Measurements from ENCODE around the gene NUDT16L1. TPM values are rescaled to one million over a fixed set of nuclear protein-coding genes. Genes with fewer than 3 reads are reported as not detected.

NUDT16L1 gene
- polyA plus RNA-seq, 3 donors = 40.0 to 62.7 (median 41.1) TPM

DNA sequence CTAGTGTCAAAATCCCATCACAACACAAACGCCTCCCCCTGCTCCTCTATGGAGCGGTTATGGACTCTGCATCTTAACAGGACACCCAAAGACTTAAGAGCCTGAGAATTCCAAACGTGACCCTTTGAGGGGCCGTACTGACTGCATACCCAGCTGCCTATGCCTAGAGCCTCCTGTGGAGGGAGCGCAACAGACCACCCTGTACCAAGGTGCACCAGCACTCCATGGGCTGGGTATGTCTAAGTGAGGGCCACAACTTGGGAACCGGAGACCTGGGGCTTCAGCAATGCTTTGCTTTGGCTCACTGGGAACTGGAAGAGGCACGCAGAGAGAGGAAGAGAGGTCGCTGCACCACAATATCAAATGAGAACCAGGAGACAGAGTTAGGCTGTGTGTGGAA is 35.3 kb downstream of the NUDT16L1 start:
- Histone ChIP-seq H3K9ac (ENCODE audit: insufficient read depth, low read length, poor library complexity, severe bottlenecking) (no peak overlapping the region), H2AFZ (ENCODE audit: insufficient read depth, low read depth, low read length, poor library complexity, severe bottlenecking) (no peak overlapping the region), H3K4me2 (replicated peaks; ENCODE audit: extremely low read depth, low read length, poor library complexity, severe bottlenecking) (no peak overlapping the region), H3K4me3 (replicated peaks in 1 of 3; ENCODE audit: low read depth in 2 of 3, low read length in 3 of 3) (no peak overlapping the region), H4K20me1 (ENCODE audit: insufficient read depth, low read length) (no peaks in the 10 kb centered on the region), H3K9me3 (replicated peaks in 1 of 2; ENCODE audit: control insufficient read depth in 1 of 2, insufficient read depth in 1 of 2, low read length in 2 of 2) (no peaks in the 10 kb centered on the region), H3K79me2 (ENCODE audit: insufficient read depth, low read length) (peaks cover 7% of the 10 kb centered on the region), H3K27me3 (ENCODE audit: control insufficient read depth in 2 of 2, insufficient read depth in 2 of 2, low read length in 2 of 2) (no peaks in the 10 kb centered on the region), H3K4me1 (ENCODE audit: control insufficient read depth in 1 of 2, insufficient read depth in 2 of 2, low read length in 2 of 2) (peaks cover 6% of the 10 kb centered on the region in 2 donors), H3K36me3 (replicated peaks in 1 of 2; ENCODE audit: control insufficient read depth in 1 of 2, insufficient read depth in 2 of 2, low read length in 2 of 2) (peaks cover 32 to 65% of the 10 kb centered on the region in 2 donors), H3K27ac (ENCODE audit: low read depth in 1 of 2, low read length in 2 of 2) (no peak overlapping the region)
- TF ChIP-seq, protein P1, sequence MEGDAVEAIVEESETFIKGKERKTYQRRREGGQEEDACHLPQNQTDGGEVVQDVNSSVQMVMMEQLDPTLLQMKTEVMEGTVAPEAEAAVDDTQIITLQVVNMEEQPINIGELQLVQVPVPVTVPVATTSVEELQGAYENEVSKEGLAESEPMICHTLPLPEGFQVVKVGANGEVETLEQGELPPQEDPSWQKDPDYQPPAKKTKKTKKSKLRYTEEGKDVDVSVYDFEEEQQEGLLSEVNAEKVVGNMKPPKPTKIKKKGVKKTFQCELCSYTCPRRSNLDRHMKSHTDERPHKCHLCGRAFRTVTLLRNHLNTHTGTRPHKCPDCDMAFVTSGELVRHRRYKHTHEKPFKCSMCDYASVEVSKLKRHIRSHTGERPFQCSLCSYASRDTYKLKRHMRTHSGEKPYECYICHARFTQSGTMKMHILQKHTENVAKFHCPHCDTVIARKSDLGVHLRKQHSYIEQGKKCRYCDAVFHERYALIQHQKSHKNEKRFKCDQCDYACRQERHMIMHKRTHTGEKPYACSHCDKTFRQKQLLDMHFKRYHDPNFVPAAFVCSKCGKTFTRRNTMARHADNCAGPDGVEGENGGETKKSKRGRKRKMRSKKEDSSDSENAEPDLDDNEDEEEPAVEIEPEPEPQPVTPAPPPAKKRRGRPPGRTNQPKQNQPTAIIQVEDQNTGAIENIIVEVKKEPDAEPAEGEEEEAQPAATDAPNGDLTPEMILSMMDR (IDR thresholded peaks at IDR 0.05) = no peak
- no peak overlapping the region for H3K4me3 Mint-ChIP-seq
- no peaks in the 10 kb centered on the region for H3K27me3 Mint-ChIP-seq (ENCODE audit: low read depth in 3 of 3)
- intact Hi-C loops (cut with micrococcal nuclease) = no loop called here
- peaks cover 43 to 46% of the 10 kb centered on the region in 2 donors for H3K36me3 Mint-ChIP-seq
- H3K9me3 Mint-ChIP-seq = no peaks in the 10 kb centered on the region
- no peak overlapping the region for H3K27ac Mint-ChIP-seq
- 100% methylated on average over 5 of the region's 8 CpGs for WGBS (ENCODE audit: insufficient coverage)
- H3K4me1 Mint-ChIP-seq = peaks cover 5% of the 10 kb centered on the region
- DNase-seq = no peak

DNA sequence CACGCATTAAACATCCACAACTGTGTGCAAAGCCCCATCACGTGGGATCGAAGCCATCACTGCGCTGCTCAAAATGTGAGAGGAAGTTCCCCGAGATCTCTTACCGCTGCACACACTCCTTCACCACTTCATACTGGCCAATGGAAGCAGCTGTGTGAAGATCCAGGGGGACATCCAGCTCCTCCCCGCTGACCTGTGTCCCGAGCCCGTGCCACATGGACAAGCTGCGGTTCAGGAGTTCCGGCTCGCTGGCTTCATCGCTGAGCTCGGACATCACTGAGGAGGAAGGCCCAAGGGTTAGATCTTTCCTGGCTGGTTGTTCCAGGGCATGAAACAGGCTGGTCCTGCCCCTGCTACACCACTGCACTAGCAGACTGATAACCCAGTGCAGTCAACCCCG is 36.5 kb downstream of the NUDT16L1 start:
- H3K27ac Mint-ChIP-seq = no peak overlapping the region
- no peak for DNase-seq
- Histone ChIP-seq H4K20me1 (ENCODE audit: insufficient read depth, low read length) (no peaks in the 10 kb centered on the region), H3K4me3 (replicated peaks in 1 of 3; ENCODE audit: low read depth in 2 of 3, low read length in 3 of 3) (no peak overlapping the region), H3K9me3 (replicated peaks in 1 of 2; ENCODE audit: control insufficient read depth in 1 of 2, insufficient read depth in 1 of 2, low read length in 2 of 2) (no peaks in the 10 kb centered on the region), H3K4me1 (ENCODE audit: control insufficient read depth in 1 of 2, insufficient read depth in 2 of 2, low read length in 2 of 2) (peaks cover 8 to 12% of the 10 kb centered on the region in 2 donors), H3K79me2 (ENCODE audit: insufficient read depth, low read length) (peaks cover 10% of the 10 kb centered on the region), H3K4me2 (replicated peaks; ENCODE audit: extremely low read depth, low read length, poor library complexity, severe bottlenecking) (no peak overlapping the region), H3K36me3 (replicated peaks in 1 of 2; ENCODE audit: control insufficient read depth in 1 of 2, insufficient read depth in 2 of 2, low read length in 2 of 2) (peaks cover 26 to 53% of the 10 kb centered on the region in 2 donors), H3K9ac (ENCODE audit: insufficient read depth, low read length, poor library complexity, severe bottlenecking) (no peak overlapping the region), H2AFZ (ENCODE audit: insufficient read depth, low read depth, low read length, poor library complexity, severe bottlenecking) (no peak overlapping the region), H3K27me3 (ENCODE audit: control insufficient read depth in 2 of 2, insufficient read depth in 2 of 2, low read length in 2 of 2) (no peaks in the 10 kb centered on the region), H3K27ac (ENCODE audit: low read depth in 1 of 2, low read length in 2 of 2) (no peak overlapping the region)
- intact Hi-C loops (cut with micrococcal nuclease) = loop anchor here (5.0 kb wide), 1 partner anchor 72 kb away; the partner anchor contains the start of gene ROGDI (in 2 of the 2)
- peaks cover 38 to 41% of the 10 kb centered on the region in 2 donors for H3K36me3 Mint-ChIP-seq
- peaks cover 7% of the 10 kb centered on the region for H3K4me1 Mint-ChIP-seq
- H3K4me3 Mint-ChIP-seq = no peak overlapping the region
- 98% methylated on average over 13 of the region's 15 CpGs for WGBS (ENCODE audit: insufficient coverage)
- TF ChIP-seq, protein P1 (IDR thresholded peaks at IDR 0.05) = no peak
- H3K27me3 Mint-ChIP-seq (ENCODE audit: low read depth in 3 of 3) = no peaks in the 10 kb centered on the region
- H3K9me3 Mint-ChIP-seq = no peaks in the 10 kb centered on the region
